ENCODE results near the gene RPS19BP1. TPM values are rescaled to one million over a fixed set of nuclear protein-coding genes. Genes with fewer than 3 reads are reported as not detected.

RPS19BP1 gene
- total and polyA plus RNA-seq, 2 of the 8 experiments (the other 6 are each of a cell fraction or from before 2014, with no cell fraction given) = 77.9 to 97.9 TPM

DNA sequence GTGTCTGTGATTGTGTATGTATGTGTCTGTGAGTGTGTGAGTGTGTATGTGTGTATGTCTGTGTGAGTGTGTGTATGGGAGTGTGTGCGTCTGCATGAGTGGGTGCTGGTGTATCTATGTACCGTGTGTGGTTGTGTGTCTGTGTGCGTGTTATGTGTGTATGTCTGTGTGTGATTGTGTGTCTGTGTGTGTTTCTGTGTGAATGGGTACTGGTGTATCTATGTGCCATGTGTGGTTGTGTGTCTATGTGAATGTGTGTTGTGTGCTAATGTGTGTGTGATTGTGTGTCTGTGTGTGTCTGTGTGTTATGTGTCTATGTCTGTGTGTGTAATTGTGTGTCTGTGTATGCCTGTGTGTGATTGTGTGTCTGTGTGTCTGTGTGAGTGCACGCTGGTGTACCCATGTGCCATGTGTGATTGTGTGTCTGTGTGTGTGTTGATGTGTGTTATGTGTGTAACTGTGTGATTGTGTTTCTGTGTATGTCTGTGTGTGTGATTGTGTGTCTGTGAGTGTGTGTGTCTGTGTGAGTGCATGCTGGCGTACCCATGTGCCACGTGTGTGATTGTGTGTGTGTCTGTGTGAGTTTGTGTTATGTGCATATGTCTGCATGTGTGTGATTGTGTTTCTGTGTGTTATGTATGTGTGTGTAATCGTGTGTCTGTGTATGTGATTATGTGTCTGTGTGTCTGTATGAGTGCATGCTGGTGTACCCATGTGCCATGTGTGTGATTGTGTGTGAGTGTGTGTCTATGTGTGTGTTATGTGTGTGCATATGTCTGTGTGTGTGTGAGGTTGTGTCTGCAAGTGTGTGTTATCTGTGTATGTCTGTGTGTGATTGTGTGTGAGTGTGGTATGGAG is 31.3 kb upstream of the RPS19BP1 start:
- no peak for FAIRE-seq
- H4K5ac ChIP-seq (ENCODE audit: insufficient read length, low read depth, low read length) = no peak overlapping the region
- H2BK15ac ChIP-seq (ENCODE audit: low read length) = peak overlapping the region; percentile 11; the same call in 1 of the 2 replicates
- no peak overlapping the region for H3K4me3 ChIP-seq (ENCODE audit: extremely low read depth in 1 of 4, insufficient read depth in 2 of 4, low read depth in 3 of 4, low read length in 4 of 4)
- H3K18ac ChIP-seq (ENCODE audit: extremely low read depth, low read length) = no peak overlapping the region
- no peak overlapping the region for H4K8ac ChIP-seq (ENCODE audit: extremely low read depth, insufficient read depth, low read length)
- peaks cover 0 to 4% of the 10 kb centered on the region in 2 experiments; a peak in 2 of 4 replicates for H3K79me2 ChIP-seq (ENCODE audit: control insufficient read depth in 1 of 2, insufficient read depth in 2 of 2, low read length in 2 of 2)
- no peaks in the 10 kb centered on the region; a peak in 1 of 8 replicates for H3K36me3 ChIP-seq (ENCODE audit: control insufficient read depth in 2 of 4, insufficient read depth in 4 of 4, low read length in 3 of 4)
- peak overlapping the region; percentile 18; the same call in 1 of the 2 replicates for H2BK12ac ChIP-seq (ENCODE audit: low read depth, low read length)
- H3K9me3 ChIP-seq (ENCODE audit: insufficient read depth in 2 of 2, low read depth in 1 of 2, low read length in 1 of 2) = peaks cover 0 to 7% of the 10 kb centered on the region in 2 experiments; a peak in 1 of 4 replicates
- DNase-seq (ENCODE audit: low read depth in 1 of 2, low spot score in 2 of 2) = no peak
- no peak overlapping the region for H4K91ac ChIP-seq (replicated peaks; ENCODE audit: insufficient read length, low read length)
- WGBS, 2 experiments (ENCODE audit: extremely low coverage in 1 of 2, insufficient coverage in 1 of 2, insufficient read length in 1 of 2, insufficient replicate concordance in 2 of 2, low coverage in 1 of 2, low lambda C conversion rate in 2 of 2, missing lambda C conversion rate in 1 of 2) = 84% methylated on average over 7 of the region's 7 CpGs; no CpG with 5 or more reads in 1 of the 2 experiments
- ChIA-PET CTCF (ENCODE audit: partially characterized antibody) (interaction anchor here (1.1 to 1.6 kb wide), 2 partner anchors 21 to 472 kb away, joined by 3 to 4 read pairs; no protein-coding TSS in a partner anchor), POLR2A (ENCODE audit: partially characterized antibody) (no interaction called here)
- peaks cover 0 to 20% of the 10 kb centered on the region in 2 experiments for H4K20me1 ChIP-seq (replicated peaks in 1 of 2; ENCODE audit: control insufficient read depth in 1 of 2, insufficient read depth in 2 of 2, low read length in 2 of 2)
- H2BK120ac ChIP-seq (replicated peaks; ENCODE audit: low read depth, low read length) = no peak overlapping the region
- peaks cover 19% of the 10 kb centered on the region; the same call in 1 of the 2 replicates for H3K23me2 ChIP-seq (ENCODE audit: low read depth, low read length)
- H3K23ac ChIP-seq (ENCODE audit: insufficient read length) = no peak overlapping the region
- peak overlapping the region; percentile 95 for H3K56ac ChIP-seq (replicated peaks; ENCODE audit: insufficient read length, low read depth, low read length)
- peak overlapping the region; percentile 72 for H2AK5ac ChIP-seq (ENCODE audit: low read depth, low read length)
- no peak for TF ChIP-seq TAF1 (IDR thresholded peaks at IDR 0.05; ENCODE audit: low read depth, low read length)
- TF ChIP-seq POU5F1 (IDR thresholded peaks at IDR 0.05; ENCODE audit: low read depth, low read length) = no peak
- TF ChIP-seq, protein P1, sequence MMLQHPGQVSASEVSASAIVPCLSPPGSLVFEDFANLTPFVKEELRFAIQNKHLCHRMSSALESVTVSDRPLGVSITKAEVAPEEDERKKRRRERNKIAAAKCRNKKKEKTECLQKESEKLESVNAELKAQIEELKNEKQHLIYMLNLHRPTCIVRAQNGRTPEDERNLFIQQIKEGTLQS (IDR thresholded peaks at IDR 0.05; ENCODE audit: insufficient read depth, low read depth, low read length) = no peak
- peaks cover 9% of the 10 kb centered on the region; the same call in 1 of the 2 replicates for H3K79me1 ChIP-seq (ENCODE audit: low read depth, low read length)
- no peak overlapping the region for H3K4me2 ChIP-seq (ENCODE audit: insufficient read depth in 1 of 2, low read depth in 2 of 2, low read length in 2 of 2)
- H3K9ac ChIP-seq (replicated peaks in 1 of 4; ENCODE audit: extremely low read depth in 1 of 4, low read depth in 3 of 4, low read length in 3 of 4) = no peak overlapping the region; a peak in 2 of 7 replicates
- H3K27me3 ChIP-seq (replicated peaks in 1 of 4; ENCODE audit: control insufficient read depth in 3 of 4, extremely low read depth in 1 of 4, insufficient read depth in 3 of 4, low read length in 3 of 4) = peaks cover 3 to 19% (median 15%) of the 10 kb centered on the region in 4 experiments
- peaks cover 4 to 10% (median 7%) of the 10 kb centered on the region in 4 experiments; a peak in 6 of 7 replicates for H3K4me1 ChIP-seq (replicated peaks in 1 of 4; ENCODE audit: control insufficient read depth in 3 of 4, insufficient read depth in 4 of 4, low read length in 3 of 4)
- no peak overlapping the region for H3K14ac ChIP-seq (ENCODE audit: insufficient read length)
- H2BK20ac ChIP-seq (ENCODE audit: low read length) = peak overlapping the region; percentile 9; the same call in 1 of the 2 replicates
- no peak overlapping the region for H3K4ac ChIP-seq (replicated peaks; ENCODE audit: insufficient read length, low read depth, low read length)
- H2AFZ ChIP-seq (ENCODE audit: low read length) = no peak overlapping the region
- no peak overlapping the region for H3K27ac ChIP-seq (ENCODE audit: low read depth, low read length)
- H2BK5ac ChIP-seq (ENCODE audit: low read depth, low read length) = no peak overlapping the region
